CD4-positive, CD25-positive, alpha-beta regulatory T cell (primary cell): ENCODE results near the gene ASB12. TPM values are rescaled to one million over a fixed set of nuclear protein-coding genes. Genes with fewer than 3 reads are reported as not detected.

Experiments used
- ATAC-seq, 2 donors: fragments of 150-1000 bp; cut with Tn5 transposase; one replicate each; pipeline ENCODE4 v1.10.0; 2021; ENCODE audit warnings: low read depth in 2 of 2, moderate number of reproducible peaks in 2 of 2, moderate library complexity in 1 of 2
- DNase-seq, 3 donors: peaks; one replicate each; pipeline versions ENCODE4 v3.0.0 to v3.0.0-alpha.2; 2012 to 2022; ENCODE audit warnings: mixed read lengths in 1 of 3
- H3K27ac ChIP-seq: one replicate; pipeline ENCODE4 v1.7.0; 2013; ENCODE audit warnings: mild to moderate bottlenecking, low read length; ENCODE audit not compliant: insufficient read depth, poor library complexity, severe bottlenecking
- H3K27me3 ChIP-seq: one replicate; pipeline ENCODE4 v1.7.0; 2013; ENCODE audit warnings: low read length; ENCODE audit not compliant: control insufficient read depth, insufficient read depth
- H3K36me3 ChIP-seq: one replicate; pipeline ENCODE4 v1.7.0; 2013; ENCODE audit warnings: mild to moderate bottlenecking, low read length, moderate library complexity; ENCODE audit not compliant: control insufficient read depth, insufficient read depth
- H3K4me1 ChIP-seq: 2 replicates; pipeline ENCODE4 v1.7.0; 2013; ENCODE audit warnings: mild to moderate bottlenecking, low read length; ENCODE audit not compliant: insufficient read depth, control insufficient read depth, poor library complexity, severe bottlenecking
- H3K4me3 ChIP-seq: one replicate; pipeline ENCODE4 v1.7.0; 2013; ENCODE audit warnings: low read depth, mild to moderate bottlenecking, low read length, moderate library complexity
- H3K9me3 ChIP-seq, 2 experiments: 1 replicate in 1 of 2; 2 replicates in 1 of 2; pipeline ENCODE4 v1.7.0; 2013; ENCODE audit warnings: low read length in 2 of 2, mild to moderate bottlenecking in 1 of 2, moderate library complexity in 1 of 2; ENCODE audit not compliant: control insufficient read depth in 2 of 2
- H3K27ac Mint-ChIP-seq, 3 donors: one replicate each; pipeline ENCODE4 v1.8.0; 2020 to 2022; ENCODE audit warnings: mild to moderate bottlenecking in 3 of 3, mixed read lengths in 3 of 3, moderate library complexity in 2 of 3
- H3K27me3 Mint-ChIP-seq: one replicate; pipeline ENCODE4 v1.8.0; 2022; ENCODE audit warnings: mild to moderate bottlenecking, mixed read lengths
- H3K36me3 Mint-ChIP-seq: one replicate; pipeline ENCODE4 v1.8.0; 2020; ENCODE audit warnings: mixed read lengths
- H3K4me1 Mint-ChIP-seq, 4 donors: one replicate each; pipeline ENCODE4 v1.8.0; 2020 to 2022; ENCODE audit warnings: mixed read lengths in 4 of 4, mild to moderate bottlenecking in 1 of 4
- H3K4me3 Mint-ChIP-seq, 4 donors: one replicate each; pipeline ENCODE4 v1.8.0; 2020 to 2022; ENCODE audit warnings: mild to moderate bottlenecking in 4 of 4, mixed read lengths in 4 of 4, moderate library complexity in 3 of 4
- H3K9me3 Mint-ChIP-seq, 7 donors: one replicate each; pipeline ENCODE4 v1.8.0; 2020 to 2022; ENCODE audit warnings: mixed read lengths in 7 of 7, mild to moderate bottlenecking in 3 of 7, moderate library complexity in 2 of 7
- polyA plus RNA-seq, 4 donors: library from polyadenylated mRNA; unstranded; fragments of 300-500 nt; fragmentation: Illumina TruSeq; gene quantifications; one replicate each; pipeline ENCODE4 v1.2.3, GENCODE V29; 2021
- total RNA-seq: library from RNA; stranded (reverse); gene quantifications from one replicate; pipeline ENCODE4 v1.2.3, GENCODE V29; 2022

Gene ASB12
- total and polyA plus RNA-seq, 5 donors from 2014 or later, result 0.27 TPM; not detected in 4

- Mint-ChIP-seq H3K27me3 (no peaks in the 10 kb centered on the region), H3K4me1 (peaks cover 0 to 2% (median 0%) of the 10 kb centered on the region in 4 donors), H3K27ac (no peak overlapping the region), H3K9me3 (peaks cover 0 to 2% (median 0%) of the 10 kb centered on the region in 7 donors), H3K36me3 (peaks cover 9% of the 10 kb centered on the region), H3K4me3 (no peak overlapping the region)
- ATAC-seq (no peak), DNase-seq (no peak)
- no peaks in the 10 kb centered on the region for H3K9me3 ChIP-seq
- no peaks in the 10 kb centered on the region for H3K4me1 ChIP-seq
- no peak overlapping the region for H3K27ac ChIP-seq
- no peaks in the 10 kb centered on the region for H3K27me3 ChIP-seq
- no peaks in the 10 kb centered on the region for H3K36me3 ChIP-seq
- no peak overlapping the region for H3K4me3 ChIP-seq
Measured at GRCh38 chrX:64192040-64192439, 38.4 kb downstream of the ASB12 start.

- Histone ChIP-seq H3K4me3 (no peak overlapping the region), H3K4me1 (no peaks in the 10 kb centered on the region), H3K27me3 (no peaks in the 10 kb centered on the region), H3K36me3 (no peaks in the 10 kb centered on the region), H3K9me3 (no peaks in the 10 kb centered on the region), H3K27ac (no peak overlapping the region)
- Mint-ChIP-seq H3K4me3 (no peak overlapping the region), H3K36me3 (peaks cover 9% of the 10 kb centered on the region), H3K27ac (no peak overlapping the region), H3K27me3 (no peaks in the 10 kb centered on the region), H3K9me3 (peaks cover 0 to 2% (median 0%) of the 10 kb centered on the region in 7 donors), H3K4me1 (peaks cover 0 to 2% (median 0%) of the 10 kb centered on the region in 4 donors)
- no peak for DNase-seq
- no peak for ATAC-seq
Measured at GRCh38 chrX:64191281-64192010, 39.0 kb downstream of the ASB12 start.

- H3K4me3 Mint-ChIP-seq, result no peak overlapping the region
- Histone ChIP-seq H3K4me3 (no peak overlapping the region), H3K36me3 (no peaks in the 10 kb centered on the region), H3K27me3 (no peaks in the 10 kb centered on the region), H3K4me1 (no peaks in the 10 kb centered on the region), H3K9me3 (no peaks in the 10 kb centered on the region), H3K27ac (no peak overlapping the region)
- peaks cover 9% of the 10 kb centered on the region for H3K36me3 Mint-ChIP-seq
- H3K4me1 Mint-ChIP-seq, result peaks cover 0 to 2% (median 0%) of the 10 kb centered on the region in 4 donors
- no peak overlapping the region for H3K27ac Mint-ChIP-seq
- no peaks in the 10 kb centered on the region for H3K27me3 Mint-ChIP-seq
- H3K9me3 Mint-ChIP-seq, result peaks cover 0 to 2% (median 0%) of the 10 kb centered on the region in 7 donors
- ATAC-seq (no peak), DNase-seq (no peak)
Measured at GRCh38 chrX:64190136-64190740, 40.2 kb downstream of the ASB12 start.

- H3K27ac Mint-ChIP-seq, result peak overlapping the region in 1 of 3 donors; percentile 31
- Histone ChIP-seq H3K36me3 (no peaks in the 10 kb centered on the region), H3K4me3 (no peak overlapping the region), H3K4me1 (no peaks in the 10 kb centered on the region), H3K9me3 (no peaks in the 10 kb centered on the region), H3K27ac (no peak overlapping the region), H3K27me3 (no peaks in the 10 kb centered on the region)
- no peak for DNase-seq
- H3K36me3 Mint-ChIP-seq, result peaks cover 9% of the 10 kb centered on the region
- no peak for ATAC-seq
- peaks cover 0 to 2% (median 0%) of the 10 kb centered on the region in 7 donors for H3K9me3 Mint-ChIP-seq
- H3K4me1 Mint-ChIP-seq, result peaks cover 0 to 2% (median 0%) of the 10 kb centered on the region in 4 donors
- no peaks in the 10 kb centered on the region for H3K27me3 Mint-ChIP-seq
- H3K4me3 Mint-ChIP-seq, result no peak overlapping the region
Measured at GRCh38 chrX:64188901-64189300, 41.5 kb downstream of the ASB12 start.

GRCh38 chrX:64187762-64188150 is 42.7 kb downstream of the ASB12 start:
- no peaks in the 10 kb centered on the region for H3K36me3 ChIP-seq
- H3K27ac ChIP-seq, result no peak overlapping the region
- H3K4me1 ChIP-seq, result no peaks in the 10 kb centered on the region
- DNase-seq, result no peak
- Mint-ChIP-seq H3K9me3 (peaks cover 0 to 2% (median 0%) of the 10 kb centered on the region in 7 donors), H3K27me3 (no peaks in the 10 kb centered on the region), H3K4me1 (peaks cover 0 to 2% (median 0%) of the 10 kb centered on the region in 4 donors), H3K27ac (no peak overlapping the region), H3K36me3 (peaks cover 9% of the 10 kb centered on the region), H3K4me3 (no peak overlapping the region)
- no peaks in the 10 kb centered on the region for H3K27me3 ChIP-seq
- no peaks in the 10 kb centered on the region for H3K9me3 ChIP-seq
- no peak overlapping the region for H3K4me3 ChIP-seq
- ATAC-seq, result no peak

GRCh38 chrX:64186974-64187761 is 43.2 kb downstream of the ASB12 start:
- Histone ChIP-seq H3K4me3 (no peak overlapping the region), H3K27me3 (no peaks in the 10 kb centered on the region), H3K4me1 (no peaks in the 10 kb centered on the region), H3K36me3 (no peaks in the 10 kb centered on the region), H3K27ac (no peak overlapping the region), H3K9me3 (no peaks in the 10 kb centered on the region)
- ATAC-seq (no peak), DNase-seq (no peak)
- Mint-ChIP-seq H3K9me3 (peaks cover 0 to 2% (median 0%) of the 10 kb centered on the region in 7 donors), H3K27me3 (no peaks in the 10 kb centered on the region), H3K36me3 (peaks cover 8% of the 10 kb centered on the region), H3K27ac (no peak overlapping the region), H3K4me3 (no peak overlapping the region), H3K4me1 (peaks cover 0 to 2% (median 0%) of the 10 kb centered on the region in 4 donors)

GRCh38 chrX:64184396-64184795 is 46.0 kb downstream of the ASB12 start:
- Mint-ChIP-seq H3K27ac (no peak overlapping the region), H3K9me3 (peaks cover 0 to 2% (median 0%) of the 10 kb centered on the region in 7 donors), H3K4me1 (no peaks in the 10 kb centered on the region), H3K4me3 (no peak overlapping the region), H3K36me3 (no peaks in the 10 kb centered on the region), H3K27me3 (no peaks in the 10 kb centered on the region)
- Histone ChIP-seq H3K4me3 (no peak overlapping the region), H3K4me1 (no peaks in the 10 kb centered on the region), H3K9me3 (no peaks in the 10 kb centered on the region), H3K27me3 (no peaks in the 10 kb centered on the region), H3K27ac (no peak overlapping the region), H3K36me3 (no peaks in the 10 kb centered on the region)
- ATAC-seq (no peak), DNase-seq (no peak)
